Hematopoietic multipotent progenitor cell (in vitro differentiated cells): ENCODE results near the gene GPALPP1. TPM values are rescaled to one million over a fixed set of nuclear protein-coding genes. Genes with fewer than 3 reads are reported as not detected.
A peak's percentile ranks its signal among the peaks of the same experiment; 100 is the strongest.
"Not testable (repeated sequence)": the region's sequence is repeated elsewhere in the genome, so short reads cannot be mapped to it uniquely, and the experiment has no call there.

Experiments
- DNase-seq, 3 donors: peaks; one replicate each; pipeline ENCODE4 v3.0.0-alpha.2; 2011 to 2015; ENCODE audit warnings: low read depth in 2 of 3, low spot score in 2 of 3
- total RNA-seq: library from RNA; depleted of rRNA; stranded (reverse); fragments of >200 nt; gene quantifications from one replicate; pipeline ENCODE4 v1.2.3, GENCODE V29; 2012

GPALPP1 gene, protein sequence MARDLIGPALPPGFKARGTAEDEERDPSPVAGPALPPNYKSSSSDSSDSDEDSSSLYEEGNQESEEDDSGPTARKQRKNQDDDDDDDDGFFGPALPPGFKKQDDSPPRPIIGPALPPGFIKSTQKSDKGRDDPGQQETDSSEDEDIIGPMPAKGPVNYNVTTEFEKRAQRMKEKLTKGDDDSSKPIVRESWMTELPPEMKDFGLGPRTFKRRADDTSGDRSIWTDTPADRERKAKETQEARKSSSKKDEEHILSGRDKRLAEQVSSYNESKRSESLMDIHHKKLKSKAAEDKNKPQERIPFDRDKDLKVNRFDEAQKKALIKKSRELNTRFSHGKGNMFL
- 22.6 TPM for total RNA-seq

DNA sequence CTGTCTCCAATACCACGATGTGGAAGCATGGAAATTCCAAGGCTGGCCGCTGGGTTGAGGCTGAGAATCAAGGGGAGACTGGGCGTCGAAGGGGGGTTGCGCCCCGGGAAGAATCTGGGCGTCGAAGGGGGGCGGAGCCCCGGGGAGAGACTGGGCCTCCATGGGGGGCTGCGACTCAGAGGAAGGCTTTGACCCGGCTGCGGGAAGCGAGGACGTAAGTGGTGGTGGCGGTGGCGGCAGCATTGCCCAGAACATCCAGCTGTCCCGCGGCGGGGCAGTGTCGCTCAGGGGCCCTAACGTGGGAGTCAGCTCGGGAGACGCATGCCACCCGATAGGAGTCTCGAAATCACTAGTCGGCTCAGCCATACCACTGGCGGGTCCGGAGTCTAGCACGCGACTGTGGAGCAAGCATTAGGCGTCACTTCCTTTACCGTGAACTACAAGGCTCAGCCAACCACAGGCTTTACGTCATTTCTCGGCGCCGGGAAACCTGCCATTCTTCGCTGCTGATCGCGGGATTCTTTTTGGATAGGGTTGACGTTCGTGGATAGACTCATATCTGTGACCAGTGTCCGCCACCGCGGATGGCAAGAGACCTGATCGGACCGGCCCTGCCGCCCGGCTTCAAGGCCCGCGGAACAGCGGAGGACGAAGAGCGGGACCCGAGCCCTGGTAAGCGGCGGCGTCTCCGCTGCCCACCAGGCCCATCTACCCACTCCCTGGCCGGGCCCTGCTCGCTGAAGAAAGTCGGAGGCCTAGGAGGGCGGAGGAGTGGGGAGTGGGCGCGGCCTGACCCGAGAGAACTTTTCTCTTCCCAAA, at the start of gene GPALPP1, which contains the start of gene NUFIP1:
TSS of gene GPALPP1 (plus strand) at position 468 of the 819 bp plus-strand sequence. CDS start at position 585, 117 bp downstream.
TSS of gene NUFIP1 (minus strand) at position 401 of the 819 bp plus-strand sequence. CDS start at position 366, 35 bp downstream.
- DNase-seq = peak; percentile 77 to 96 (median 93)

DNA sequence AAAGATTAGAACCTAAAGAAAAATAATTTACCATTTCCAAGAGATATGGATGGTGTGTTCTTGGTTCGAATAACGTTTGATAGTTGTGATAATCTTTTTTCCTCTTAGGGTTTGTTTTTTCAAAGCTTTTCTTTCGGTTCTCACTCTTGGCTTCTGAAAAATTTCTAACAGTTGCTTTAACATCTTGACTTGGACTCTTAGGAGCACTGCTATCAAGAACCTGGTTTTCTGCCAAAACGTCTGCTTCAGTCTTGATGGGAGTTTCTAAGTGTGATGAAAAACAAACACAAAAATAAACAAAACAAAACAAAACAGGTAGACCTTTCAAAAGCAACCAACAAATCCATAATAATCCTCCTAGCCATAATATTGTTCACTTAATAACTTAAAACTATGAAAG, 45.9 kb upstream of the GPALPP1 start:
- not testable (repeated sequence) for DNase-seq

DNA sequence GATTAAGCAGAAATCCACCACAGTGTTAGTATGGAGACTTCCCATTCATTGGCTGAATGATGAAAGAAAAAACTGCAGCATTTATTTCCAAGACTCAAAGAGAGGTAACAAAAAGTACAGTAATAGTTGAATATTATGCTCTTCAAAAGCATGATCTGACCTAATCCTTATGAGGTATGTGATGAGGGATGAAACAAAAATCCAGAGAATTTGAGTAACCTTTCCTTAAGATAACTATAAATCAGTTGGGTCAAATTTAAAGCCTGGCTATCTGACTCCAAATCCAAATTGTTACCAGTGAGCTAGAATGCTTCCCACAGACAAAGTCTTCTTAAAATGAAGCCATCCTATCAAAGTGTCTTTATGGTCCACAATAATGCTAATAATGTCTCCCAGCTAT, 38.2 kb upstream of the GPALPP1 start:
- DNase-seq = no peak

DNA sequence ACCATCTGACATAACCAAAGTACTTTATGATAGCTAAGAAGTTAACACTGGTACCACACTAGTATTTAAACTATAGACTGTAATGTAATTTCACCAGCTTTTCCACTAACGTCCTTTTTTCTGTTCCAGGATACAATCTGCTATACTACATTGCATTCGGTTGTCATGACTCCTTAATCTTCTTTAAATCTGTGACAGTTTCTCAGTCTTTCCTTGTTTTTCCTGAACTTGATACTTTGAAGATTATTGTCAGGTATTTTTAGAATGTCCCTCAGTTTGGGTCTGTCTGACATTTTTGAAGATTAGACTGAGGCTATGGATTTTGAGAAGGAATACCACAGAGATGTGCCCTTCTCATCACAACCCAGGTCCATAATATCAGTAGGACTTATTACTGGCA, 36.7 kb upstream of the GPALPP1 start:
- no peak for DNase-seq

DNA sequence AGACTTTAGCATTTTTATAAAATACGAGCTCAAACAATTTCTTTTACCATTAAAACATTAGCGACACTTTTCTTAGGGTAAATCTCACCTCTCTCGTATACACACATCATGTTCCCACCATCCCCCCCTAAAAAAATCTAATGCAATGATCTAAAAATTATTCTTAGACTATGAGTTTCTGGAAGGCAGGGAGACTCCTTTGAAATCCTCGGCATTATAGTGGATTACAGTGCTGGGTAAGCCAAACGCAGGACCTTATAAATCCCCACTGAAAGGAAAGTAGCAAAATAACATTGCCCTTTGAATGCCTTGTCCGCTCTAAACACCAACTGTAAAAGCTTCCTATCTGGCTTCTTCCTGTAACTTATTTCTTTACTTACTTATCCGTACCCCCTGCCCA, 35.1 kb upstream of the GPALPP1 start:
- DNase-seq = no peak

DNA sequence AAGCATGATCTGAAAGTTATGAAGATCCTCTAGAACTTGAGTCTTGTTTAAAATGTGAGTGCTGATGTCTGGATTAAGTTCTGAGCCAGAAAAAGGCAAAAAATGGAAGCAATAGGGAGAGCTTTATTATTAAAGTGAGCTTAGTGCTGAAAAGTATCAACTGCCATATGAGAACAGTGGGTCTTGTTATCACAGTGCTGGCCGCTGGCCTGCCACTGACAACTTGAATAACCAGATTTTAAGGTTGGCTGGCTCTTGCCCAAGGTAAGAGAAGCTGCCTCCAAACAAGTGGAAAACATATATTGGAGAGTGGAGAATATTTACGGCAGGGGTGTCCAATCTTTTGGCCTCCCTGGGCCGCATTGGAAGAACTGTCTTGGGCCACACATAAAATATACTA, 33.9 kb upstream of the GPALPP1 start:
- no peak for DNase-seq

DNA sequence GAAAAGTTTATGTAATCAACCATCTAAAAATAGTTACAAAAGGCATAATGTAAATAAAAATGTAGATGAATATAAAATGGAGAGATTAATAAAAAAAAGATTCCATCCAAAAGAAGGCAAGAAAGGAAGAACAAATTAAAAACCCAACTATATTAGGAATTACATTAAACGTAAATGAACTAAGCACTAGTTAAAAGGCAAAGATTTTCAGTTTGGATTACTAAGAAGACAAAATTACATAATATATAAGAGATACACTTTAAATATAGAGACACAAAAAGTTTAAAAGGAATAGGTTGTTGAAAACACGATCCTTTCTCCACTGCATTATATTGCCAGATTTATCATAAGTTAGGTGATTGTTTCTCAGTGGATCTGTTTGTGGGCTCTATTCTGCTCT, 27.3 kb upstream of the GPALPP1 start:
- DNase-seq = no peak

DNA sequence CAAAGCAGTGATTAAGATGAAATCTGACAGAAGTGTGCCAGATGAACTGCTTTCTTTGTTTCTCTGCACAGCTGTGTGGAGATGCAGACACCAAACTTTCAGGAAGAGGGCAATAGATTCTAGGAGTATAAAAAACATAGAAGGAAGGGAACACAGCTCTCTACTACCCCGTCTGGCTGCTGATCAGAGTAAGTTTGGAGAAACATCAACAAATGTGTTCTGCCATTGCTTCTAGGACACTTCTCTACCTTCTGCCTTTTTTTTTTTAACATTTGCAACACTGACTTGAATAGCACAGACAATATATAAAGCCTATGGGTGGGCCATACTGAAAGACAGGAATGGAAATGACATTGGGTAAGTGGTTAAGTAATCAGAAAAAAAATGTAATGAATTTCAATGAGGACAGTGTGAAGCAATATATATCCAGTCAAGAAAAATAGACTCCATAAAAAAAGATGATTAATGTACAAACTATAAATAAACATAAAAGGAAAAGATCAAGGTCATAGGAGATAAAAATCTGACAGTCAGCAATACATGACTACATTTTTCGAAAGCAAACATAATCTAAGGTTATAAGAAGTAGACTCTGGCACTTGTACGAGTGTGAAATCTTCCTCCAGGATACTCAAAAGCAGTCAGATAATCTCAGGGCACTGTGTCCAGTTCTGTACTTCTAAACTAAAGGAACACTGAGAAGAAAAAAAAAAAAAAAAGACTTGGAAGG, 21.5 kb upstream of the GPALPP1 start:
- no peak for DNase-seq

DNA sequence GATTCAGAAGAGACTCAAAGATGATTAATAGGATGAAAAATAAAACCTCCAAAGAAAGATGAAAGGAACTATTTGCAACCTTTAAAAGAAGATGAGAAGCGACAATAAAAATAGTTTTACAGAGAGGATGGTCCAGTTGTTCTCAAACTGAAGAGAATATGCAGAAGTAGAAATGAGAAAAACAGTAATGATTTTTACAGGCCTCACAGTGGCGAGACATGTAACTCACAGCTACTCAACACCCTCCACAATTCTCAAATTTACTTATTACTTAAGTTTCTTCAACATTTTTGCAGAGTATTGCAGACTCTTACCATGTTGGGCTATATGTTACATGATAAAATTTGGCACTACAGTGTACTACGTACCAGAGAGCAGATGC, 20.9 kb upstream of the GPALPP1 start:
- DNase-seq = no peak

DNA sequence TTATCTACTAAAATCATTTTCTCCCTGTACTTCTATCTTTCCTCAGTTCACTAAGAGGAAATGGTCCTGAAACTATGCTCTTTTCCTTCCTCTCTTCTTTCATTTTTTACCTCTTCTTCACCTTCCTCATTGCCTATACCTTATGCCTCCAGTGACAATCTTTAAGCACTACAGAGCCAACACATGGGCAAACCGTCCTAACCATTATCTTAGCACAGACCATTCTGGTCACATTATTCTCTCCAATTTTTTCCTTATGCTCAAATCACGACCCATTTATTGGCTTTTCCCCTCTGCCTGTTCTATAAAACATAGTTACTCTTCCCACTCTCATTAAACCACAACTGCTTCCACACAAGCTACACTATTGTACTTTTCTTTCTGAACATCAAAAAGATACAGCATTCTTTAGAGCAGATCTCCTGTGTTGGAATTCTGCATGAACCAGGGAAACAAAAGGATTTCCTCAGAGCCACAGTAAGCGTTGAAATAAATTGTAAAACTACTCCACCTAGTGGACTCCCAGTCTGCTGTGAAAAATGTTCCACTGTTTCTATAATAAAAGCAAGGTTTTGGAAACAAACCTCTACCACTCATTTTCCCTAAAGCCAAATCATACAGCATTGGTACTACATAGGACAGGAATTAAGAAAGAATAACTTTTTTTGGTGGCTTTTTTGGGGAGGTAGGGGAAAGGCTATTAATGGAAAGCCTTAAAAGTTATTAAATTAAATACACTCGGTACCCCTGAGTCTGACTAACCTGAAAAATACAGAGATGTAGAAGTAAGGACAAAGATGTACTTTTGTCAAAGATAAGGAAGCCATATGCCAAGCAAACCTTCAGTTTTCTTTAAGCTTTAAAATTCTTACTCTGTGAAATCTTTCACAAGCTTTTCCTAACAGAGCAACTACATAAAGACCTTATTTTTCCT, 19.5 kb upstream of the GPALPP1 start:
- DNase-seq = peak in 2 of 3 donors; percentile 21 to 58

DNA sequence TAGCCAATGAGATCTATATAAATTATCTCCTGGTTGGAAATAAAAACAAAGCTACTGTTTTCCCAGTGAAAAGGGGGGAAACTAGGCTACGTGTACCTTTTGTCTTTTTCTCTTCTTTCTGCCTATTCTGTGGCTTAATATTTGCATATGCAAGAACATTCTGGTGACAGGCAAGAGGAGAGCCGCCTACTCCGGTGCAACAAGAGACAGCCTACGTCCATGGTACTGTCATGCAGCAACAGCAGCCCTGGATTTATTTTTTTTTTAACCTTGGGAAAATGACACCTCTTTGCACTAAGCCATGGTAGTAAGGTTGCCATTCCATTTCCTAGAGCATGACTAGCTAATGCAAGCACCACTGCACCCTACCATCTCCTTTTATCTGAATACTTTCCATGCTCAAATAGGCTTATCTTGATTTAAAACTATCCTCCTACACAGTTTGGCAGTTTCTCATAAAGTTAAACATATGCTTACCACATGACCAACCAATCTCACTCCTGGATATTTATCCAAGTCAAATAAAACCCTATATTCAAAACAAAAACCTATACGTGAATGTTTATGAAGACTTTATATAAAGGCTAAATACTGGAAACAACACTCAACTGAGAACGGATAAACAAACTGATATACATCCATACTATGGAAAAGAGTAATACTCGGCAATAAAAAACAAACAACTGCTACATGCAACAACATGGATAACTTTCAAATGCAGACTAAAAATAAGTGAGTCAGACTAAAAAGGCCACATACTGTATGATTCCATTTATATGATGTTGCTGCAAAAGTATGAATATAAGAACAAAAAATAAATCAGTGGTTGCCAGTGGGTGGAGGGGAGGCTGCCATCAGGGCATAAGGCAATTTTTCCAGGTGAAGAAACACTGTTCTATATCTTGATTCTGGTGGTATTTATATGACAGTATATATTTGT, 17.4 kb upstream of the GPALPP1 start:
- DNase-seq = no peak

DNA sequence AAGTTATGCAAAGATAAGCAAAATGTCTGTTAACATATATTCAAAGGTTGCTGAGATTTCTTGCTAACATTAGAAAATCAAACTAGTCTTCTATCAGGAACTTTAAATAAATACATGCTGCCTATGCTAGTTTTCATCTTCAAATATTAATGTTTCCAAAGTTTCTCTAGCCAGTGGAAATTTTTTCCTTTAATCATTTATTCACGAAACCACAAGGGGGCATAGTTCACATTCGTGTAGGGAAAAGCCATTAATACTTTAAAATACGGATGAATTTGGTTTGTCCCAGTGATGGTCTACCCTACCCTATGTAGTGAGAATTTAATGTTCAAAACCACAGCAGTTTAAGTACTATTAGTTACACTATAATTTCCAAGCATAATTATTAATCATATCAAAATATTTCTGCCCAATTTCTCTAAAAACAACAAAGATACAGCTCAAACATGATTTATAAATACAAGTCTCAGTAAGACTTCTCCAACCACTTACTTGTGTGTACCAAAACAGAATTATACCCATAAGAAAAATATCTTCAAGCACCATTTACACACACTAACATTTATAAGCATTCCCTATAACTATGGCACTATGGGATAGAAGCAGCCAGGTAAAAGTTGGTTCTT, 16.3 kb upstream of the GPALPP1 start:
- peak in 2 of 3 donors; percentile 33 to 60 for DNase-seq

DNA sequence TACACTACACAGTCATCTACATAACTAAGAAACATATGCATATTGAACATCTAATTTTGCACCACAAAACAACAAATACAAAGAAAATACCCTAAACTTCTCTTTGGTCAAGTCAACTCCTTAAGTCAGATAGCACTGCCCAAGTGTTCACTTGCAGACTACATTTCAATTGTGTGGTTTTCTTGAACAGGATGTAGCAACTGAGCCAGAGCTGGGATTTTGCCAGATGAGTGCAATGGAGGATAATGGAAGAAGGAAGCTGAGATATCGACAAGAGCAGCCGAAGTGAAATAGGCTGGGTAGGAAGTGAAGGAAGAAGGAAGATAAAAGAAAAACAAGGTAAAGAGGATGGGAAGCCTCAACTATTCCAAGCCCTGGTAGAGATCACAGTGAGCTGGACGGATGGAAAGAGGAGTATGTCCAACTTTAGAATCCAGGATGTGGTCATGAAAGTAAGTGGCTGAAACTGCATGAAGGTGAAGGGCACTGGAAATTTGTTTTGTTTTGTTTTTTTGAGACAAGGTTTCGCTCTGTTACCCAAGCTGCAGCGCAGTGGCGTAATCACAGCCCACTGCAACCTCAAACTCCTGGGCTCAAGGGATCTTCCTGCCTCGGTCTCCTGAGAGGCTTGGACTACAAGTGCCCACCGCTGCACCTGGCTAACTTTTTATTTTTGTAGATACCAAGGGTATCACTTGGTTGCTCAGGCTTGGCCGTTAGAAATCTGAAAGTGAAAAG, 15.1 kb upstream of the GPALPP1 start:
- peak in 1 of 3 donors; percentile 16 for DNase-seq

DNA sequence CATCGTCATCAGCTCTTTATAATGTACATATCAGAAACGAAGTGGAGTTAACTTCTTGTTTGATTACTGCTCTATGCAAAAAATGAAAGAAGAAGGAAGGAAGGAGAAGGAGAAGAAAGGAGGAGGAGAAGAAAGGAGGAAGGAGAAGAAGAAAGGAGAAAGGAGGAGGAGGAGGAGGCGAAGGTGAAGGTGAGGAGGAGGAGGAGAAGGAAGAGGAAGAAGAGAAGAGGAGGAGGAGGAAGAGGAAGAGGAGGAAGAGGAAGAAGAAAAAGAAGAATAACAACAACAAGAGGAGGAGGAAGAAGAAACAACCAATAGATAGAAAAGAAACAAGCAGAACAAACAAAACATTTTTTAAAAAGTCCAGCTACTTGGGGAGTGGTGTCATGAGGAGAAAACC, 13.1 kb upstream of the GPALPP1 start:
- no peak for DNase-seq

DNA sequence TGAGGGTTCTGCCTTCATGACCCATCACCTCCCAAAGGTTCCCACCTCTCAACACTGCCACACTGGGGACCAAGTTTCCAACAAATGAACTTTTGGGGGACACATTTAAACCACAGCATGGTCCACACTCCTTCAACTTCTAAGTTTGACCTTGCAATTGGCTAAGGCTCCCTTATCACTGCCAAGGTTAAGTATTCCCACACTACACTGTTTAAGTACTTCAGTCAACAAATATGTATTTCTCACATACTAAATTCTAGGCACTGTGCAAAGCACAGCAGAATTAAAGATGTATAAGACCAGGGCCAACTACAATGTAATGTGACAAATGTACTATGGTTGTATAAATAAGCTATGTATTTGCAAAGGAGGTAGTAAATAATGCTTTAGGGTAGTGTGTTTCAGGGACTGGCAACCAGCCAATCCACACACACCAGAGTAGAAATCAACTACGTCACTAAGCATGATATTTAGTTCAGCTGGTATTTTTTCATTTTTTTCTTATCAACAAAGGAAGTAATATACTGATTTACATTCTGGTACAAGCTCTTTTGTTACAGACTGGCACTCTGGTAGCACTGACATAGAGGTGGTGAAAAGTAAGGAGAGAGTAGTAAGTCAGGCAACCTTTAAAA, 12.3 kb upstream of the GPALPP1 start:
- DNase-seq = no peak

DNA sequence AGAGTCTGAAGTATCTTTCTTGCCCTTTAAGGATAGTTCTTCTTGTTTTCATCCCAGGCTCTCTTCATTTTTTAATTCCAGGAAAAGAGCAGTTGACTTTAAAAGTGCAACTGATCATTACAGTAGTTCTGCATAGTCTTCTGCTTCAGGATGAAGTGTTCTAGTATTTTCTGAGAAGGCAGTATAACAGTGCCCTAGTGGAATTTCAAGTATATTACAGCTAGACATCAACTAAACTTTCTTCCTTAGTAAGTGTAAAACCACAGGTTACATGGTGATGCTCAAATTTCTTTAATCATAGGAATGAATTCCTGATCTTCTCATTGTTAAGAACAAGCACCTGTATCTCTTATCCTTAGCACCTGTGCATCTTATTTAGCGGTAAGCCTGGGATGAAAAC, 11.0 kb upstream of the GPALPP1 start:
- DNase-seq = no peak

DNA sequence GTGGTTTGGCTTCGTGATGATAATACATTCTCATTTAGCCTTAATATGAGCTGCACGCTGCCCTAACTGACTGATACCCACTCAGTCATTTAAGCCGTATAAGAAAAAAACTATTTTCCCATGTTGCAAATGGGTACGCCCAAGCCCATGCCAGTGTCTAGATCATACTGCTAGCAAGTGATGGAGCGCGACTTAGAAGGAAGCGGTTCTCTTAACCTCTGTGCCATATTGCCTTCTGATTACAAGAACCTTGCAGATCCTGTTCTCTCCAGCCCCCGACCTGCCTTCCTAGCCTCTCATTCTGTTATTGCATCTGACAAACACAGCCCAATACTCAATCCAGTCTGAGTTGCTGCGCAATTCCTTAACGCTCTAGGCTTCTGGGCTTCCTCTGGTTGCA, 603 bp downstream of the GPALPP1 start:
- DNase-seq = no peak
